ENCODE results near the gene APBB2. TPM values are rescaled to one million over a fixed set of nuclear protein-coding genes. Genes with fewer than 3 reads are reported as not detected.
A peak's percentile ranks its signal among the peaks of the same experiment; 100 is the strongest.

Gene APBB2
- total RNA-seq, 4 donors from 2014 or later, result 42.4 to 95.8 (median 51.3) TPM

GRCh38 chr4:40916218-40916555 is 298.2 kb downstream of the APBB2 start:
- Histone ChIP-seq H3K27me3 (no peaks in the 10 kb centered on the region), H3K36me3 (no peaks in the 10 kb centered on the region), H3K9me3 (no peaks in the 10 kb centered on the region), H3K4me1 (peaks cover 31% of the 10 kb centered on the region), H3K4me3 (no peak overlapping the region), H3K27ac (no peak overlapping the region)
- 25% methylated on average over 2 of the region's 2 CpGs for WGBS
- TF ChIP-seq POLR2A (IDR thresholded peaks at IDR 0.05) (no peak), POLR2AphosphoS5 (IDR thresholded peaks at IDR 0.05) (no peak), CTCF (IDR thresholded peaks at IDR 0.05) (no peak), EP300 (IDR thresholded peaks at IDR 0.05) (no peak)
- peak in 1 of 2 donors; percentile 68 for DNase-seq (ENCODE audit: low spot score in 2 of 2)

- no peaks in the 10 kb centered on the region for H3K9me3 ChIP-seq
- DNase-seq (ENCODE audit: low spot score in 2 of 2), result no peak
- H3K27ac ChIP-seq, result peak overlapping the region; percentile 21
- H3K4me3 ChIP-seq, result no peak overlapping the region
- TF ChIP-seq POLR2AphosphoS5 (IDR thresholded peaks at IDR 0.05) (no peak), CTCF (IDR thresholded peaks at IDR 0.05) (no peak), EP300 (IDR thresholded peaks at IDR 0.05) (no peak), POLR2A (IDR thresholded peaks at IDR 0.05) (no peak)
- no peaks in the 10 kb centered on the region for H3K36me3 ChIP-seq
- no peaks in the 10 kb centered on the region for H3K27me3 ChIP-seq
- 50% methylated on average over 12 of the region's 12 CpGs for WGBS
- H3K4me1 ChIP-seq, result peaks cover 31% of the 10 kb centered on the region
Observed at GRCh38 chr4:40915318-40916217, 298.8 kb downstream of the APBB2 start.

DNA sequence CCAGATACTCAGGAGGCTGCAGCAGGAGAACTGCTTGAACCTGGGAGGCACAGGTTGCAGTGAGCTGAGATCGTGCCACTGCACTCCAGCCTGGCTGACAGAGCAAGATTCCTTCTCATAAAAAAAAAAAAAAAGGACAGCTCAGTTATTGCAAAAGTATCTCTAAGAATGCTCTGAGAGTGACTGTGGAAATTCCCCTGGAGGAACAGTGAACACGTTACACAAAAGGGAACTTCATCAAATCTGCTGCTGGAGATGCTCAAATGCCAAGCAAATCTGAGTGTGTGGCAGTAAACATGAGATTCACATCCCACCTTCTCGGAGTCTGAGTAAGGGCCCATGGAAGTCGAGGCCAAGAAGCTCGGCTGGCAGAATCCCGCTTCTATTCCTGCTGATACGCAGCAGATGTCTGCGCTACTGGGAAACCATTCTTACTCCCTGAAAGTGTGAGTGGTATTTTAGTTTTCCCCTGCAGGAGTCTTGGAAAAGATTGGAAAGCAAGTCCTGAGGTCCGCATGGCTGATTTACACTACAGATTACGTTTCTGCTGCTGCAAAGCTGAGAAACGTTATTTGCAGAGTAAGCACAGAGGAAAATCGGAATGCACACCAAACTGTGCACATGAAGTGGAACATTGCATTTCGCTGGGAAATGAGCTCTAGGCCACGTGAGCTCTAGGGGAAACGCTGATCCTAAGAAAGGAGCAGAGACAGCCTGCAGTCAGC is 301.7 kb downstream of the APBB2 start:
- TF ChIP-seq POLR2A (IDR thresholded peaks at IDR 0.05), result no peak
- no peak for TF ChIP-seq EP300 (IDR thresholded peaks at IDR 0.05)
- no peak for TF ChIP-seq POLR2AphosphoS5 (IDR thresholded peaks at IDR 0.05)
- TF ChIP-seq CTCF (IDR thresholded peaks at IDR 0.05), result no peak
- Histone ChIP-seq H3K4me1 (peaks cover 38% of the 10 kb centered on the region), H3K27me3 (no peaks in the 10 kb centered on the region), H3K36me3 (no peaks in the 10 kb centered on the region), H3K9me3 (no peaks in the 10 kb centered on the region), H3K4me3 (no peak overlapping the region), H3K27ac (no peak overlapping the region)
- WGBS, result 73% methylated on average over 15 of the region's 15 CpGs
- DNase-seq (ENCODE audit: low spot score in 2 of 2), result no peak

DNA sequence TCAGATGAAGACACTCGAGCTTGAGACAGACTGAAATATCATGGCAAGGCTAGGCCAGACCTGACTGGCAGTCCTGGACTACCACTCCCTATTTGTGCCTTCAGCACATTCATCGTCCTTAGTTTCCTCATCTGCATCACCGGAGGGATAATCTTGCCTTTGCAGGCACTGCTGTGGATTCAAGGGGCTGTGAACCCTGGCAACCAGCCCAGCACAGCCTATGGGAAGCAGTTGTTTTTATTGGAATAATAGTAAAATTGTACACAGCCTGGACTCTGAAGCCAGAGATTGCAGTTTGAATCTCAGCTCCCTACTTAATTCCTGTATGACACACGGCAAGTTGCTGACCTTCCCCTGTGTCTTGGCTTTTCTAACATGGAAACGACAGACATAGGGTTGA is 303.6 kb downstream of the APBB2 start:
- WGBS, result 68% methylated on average over 5 of the region's 5 CpGs
- DNase-seq (ENCODE audit: low spot score in 2 of 2), result no peak
- peaks cover 21% of the 10 kb centered on the region for H3K4me1 ChIP-seq
- no peak overlapping the region for H3K27ac ChIP-seq
- H3K36me3 ChIP-seq, result no peaks in the 10 kb centered on the region
- H3K9me3 ChIP-seq, result no peaks in the 10 kb centered on the region
- H3K27me3 ChIP-seq, result no peaks in the 10 kb centered on the region
- no peak overlapping the region for H3K4me3 ChIP-seq
- no peak for TF ChIP-seq POLR2A (IDR thresholded peaks at IDR 0.05)
- no peak for TF ChIP-seq POLR2AphosphoS5 (IDR thresholded peaks at IDR 0.05)
- no peak for TF ChIP-seq EP300 (IDR thresholded peaks at IDR 0.05)
- TF ChIP-seq CTCF (IDR thresholded peaks at IDR 0.05), result no peak

DNA sequence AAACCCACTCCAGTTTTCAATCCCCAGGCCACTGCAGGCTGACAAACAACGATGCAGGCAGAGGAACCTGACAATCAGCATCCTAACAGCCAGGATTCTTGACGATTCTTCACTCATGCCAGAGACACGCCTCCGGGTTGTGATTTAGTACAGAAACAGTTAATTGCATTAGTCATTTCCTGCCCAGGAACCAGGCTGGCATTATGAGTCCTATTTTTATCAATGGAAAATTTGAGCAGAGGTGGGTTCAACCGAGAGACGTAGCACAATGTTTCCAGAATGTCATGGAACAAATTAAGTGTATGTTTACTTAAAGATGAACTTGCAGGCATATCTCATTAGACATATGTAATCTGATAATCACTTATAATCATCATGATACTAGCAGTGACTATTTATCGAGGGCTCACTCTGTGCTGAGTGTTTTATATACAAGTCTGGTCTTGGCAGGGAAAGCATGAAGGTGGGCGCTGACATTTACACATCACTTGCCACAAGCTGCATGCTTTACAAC is 304.9 kb downstream of the APBB2 start:
- no peak for DNase-seq (ENCODE audit: low spot score in 2 of 2)
- H3K27ac ChIP-seq, result peak overlapping the region; percentile 90

More for the DNA sequence above, 304.9 kb downstream of the APBB2 start:
- H3K36me3 ChIP-seq, result no peaks in the 10 kb centered on the region
- H3K4me3 ChIP-seq, result no peak overlapping the region
- 18% methylated on average over 8 of the region's 8 CpGs for WGBS
- peak in 1 of 3 donors; percentile 32 for TF ChIP-seq POLR2AphosphoS5 (IDR thresholded peaks at IDR 0.05)
- TF ChIP-seq EP300 (IDR thresholded peaks at IDR 0.05), result no peak
- TF ChIP-seq POLR2A (IDR thresholded peaks at IDR 0.05), result no peak
- TF ChIP-seq CTCF (IDR thresholded peaks at IDR 0.05), result no peak
- peaks cover 17% of the 10 kb centered on the region for H3K4me1 ChIP-seq
- H3K9me3 ChIP-seq, result no peaks in the 10 kb centered on the region
- no peaks in the 10 kb centered on the region for H3K27me3 ChIP-seq
